SIG-M5 treated with dmso at 0.1 percent for 504 hours (cell line): ENCODE data around the gene WDR93.
"Not testable (repeated sequence)": the region's sequence is repeated elsewhere in the genome, so short reads cannot be mapped to it uniquely, and the experiment has no call there.

Experiments used
- DNase-seq: peaks from one replicate; lab custom pipeline; 2025; ENCODE audit not compliant: unreplicated experiment; lab: John Stamatoyannopoulos, UW

WDR93 gene

DNA sequence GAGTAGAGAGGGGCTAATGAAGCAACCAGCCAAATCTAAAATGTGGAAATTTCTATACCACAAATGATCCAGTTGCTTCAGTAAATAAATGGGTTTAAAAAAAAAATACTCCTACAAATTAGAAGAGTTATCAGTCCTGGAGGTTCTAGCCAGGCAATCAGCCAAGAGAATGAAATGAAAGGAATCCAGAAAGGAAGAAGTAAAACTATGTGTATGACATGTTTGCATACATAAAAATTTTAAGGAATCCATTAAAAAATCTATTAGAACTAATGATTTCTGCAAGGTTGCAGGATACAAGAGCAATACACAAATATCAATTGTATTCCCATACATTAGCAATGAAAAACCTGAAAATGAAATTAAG, 95.1 kb downstream of the WDR93 start:
- no peak for DNase-seq

- DNase-seq = no peak
Measured at GRCh38 chr15:89787944-89788343, 97.3 kb downstream of the WDR93 start.

DNA sequence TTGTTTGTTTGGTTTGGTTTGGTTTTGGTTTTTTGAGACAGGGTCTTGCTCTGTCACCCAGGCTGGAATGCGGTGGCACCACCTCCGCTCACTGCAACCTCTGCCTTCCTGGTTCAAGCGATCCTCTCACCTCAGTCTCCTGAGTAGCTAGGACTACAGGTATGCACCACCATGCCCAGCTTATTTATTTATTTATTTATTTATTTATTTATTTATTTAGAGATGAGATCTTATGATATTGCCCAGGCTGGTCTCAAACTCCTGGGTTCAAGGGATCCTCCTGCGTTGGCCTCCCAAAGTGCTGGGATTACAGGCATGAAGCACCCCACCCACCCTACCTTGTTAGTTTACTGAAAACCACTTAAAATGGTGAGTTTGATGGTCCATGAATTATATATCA, 98.0 kb downstream of the WDR93 start:
- not testable (repeated sequence) for DNase-seq

DNA sequence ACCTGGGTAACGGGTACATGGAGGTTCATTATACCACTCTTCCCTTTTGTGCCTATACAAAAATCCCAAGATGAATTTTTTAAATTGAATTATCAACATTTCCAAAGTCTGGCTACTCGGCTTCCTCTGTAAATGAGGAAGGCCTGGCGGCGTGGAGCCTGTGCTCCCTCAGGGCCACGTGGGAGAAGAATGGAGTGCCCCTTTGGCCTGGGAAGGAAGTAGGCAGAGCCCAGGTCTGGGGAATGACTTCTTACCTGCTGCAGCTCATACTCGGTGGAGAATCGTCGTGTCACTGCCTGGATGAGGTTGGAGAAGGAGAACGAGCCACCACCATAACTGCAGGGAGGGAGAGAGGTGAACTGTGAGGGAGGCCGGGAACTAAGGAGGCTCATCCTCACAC, 99.6 kb downstream of the WDR93 start:
- DNase-seq = no peak

GRCh38 chr15:89790661-89791060, 100.0 kb downstream of the WDR93 start:
- no peak for DNase-seq

DNA sequence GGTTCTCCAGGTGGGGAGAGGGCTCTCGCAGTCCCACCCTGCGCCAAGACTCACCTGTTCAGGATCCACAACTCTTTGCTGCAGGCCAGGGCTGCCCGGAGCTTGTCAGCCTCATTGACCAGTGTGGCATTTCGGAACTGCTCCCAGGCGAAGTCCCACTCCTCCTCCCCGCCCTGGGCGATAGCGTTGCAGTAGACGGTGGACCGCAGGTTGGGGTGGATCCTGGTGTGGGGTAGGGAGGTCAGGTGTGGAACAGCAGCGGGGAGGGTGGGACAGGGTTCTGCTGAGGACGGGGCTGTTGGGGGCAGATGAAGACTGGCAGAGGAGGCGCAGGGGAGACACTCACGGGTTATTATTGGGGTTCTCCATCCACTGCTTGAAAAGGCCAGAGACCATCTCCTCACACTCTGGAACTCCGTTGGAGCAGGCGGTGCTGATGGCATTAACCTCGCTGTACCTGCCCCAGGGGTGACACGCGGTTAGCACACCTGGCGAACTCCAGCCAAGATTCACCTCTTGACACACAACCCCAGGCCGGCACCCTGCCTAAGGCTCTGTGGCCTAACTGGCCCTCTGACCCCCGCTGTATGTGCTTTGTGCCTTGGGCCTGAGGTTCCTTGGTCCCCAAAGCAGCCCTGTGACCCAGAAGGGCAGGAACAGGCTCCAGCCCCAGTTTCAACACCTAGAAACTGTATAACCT, 101.6 kb downstream of the WDR93 start:
- DNase-seq = no peak
